ENCODE measurements around the gene NEK9.

GRCh38 chr14:75091251-75091650 is 35.6 kb downstream of the NEK9 start:
- TF ChIP-seq, protein P1, sequence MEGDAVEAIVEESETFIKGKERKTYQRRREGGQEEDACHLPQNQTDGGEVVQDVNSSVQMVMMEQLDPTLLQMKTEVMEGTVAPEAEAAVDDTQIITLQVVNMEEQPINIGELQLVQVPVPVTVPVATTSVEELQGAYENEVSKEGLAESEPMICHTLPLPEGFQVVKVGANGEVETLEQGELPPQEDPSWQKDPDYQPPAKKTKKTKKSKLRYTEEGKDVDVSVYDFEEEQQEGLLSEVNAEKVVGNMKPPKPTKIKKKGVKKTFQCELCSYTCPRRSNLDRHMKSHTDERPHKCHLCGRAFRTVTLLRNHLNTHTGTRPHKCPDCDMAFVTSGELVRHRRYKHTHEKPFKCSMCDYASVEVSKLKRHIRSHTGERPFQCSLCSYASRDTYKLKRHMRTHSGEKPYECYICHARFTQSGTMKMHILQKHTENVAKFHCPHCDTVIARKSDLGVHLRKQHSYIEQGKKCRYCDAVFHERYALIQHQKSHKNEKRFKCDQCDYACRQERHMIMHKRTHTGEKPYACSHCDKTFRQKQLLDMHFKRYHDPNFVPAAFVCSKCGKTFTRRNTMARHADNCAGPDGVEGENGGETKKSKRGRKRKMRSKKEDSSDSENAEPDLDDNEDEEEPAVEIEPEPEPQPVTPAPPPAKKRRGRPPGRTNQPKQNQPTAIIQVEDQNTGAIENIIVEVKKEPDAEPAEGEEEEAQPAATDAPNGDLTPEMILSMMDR (IDR thresholded peaks at IDR 0.05; ENCODE audit: low read depth, low read length, poor library complexity, severe bottlenecking): no peak
- no peak for TF ChIP-seq EZH2phosphoT487 (IDR thresholded peaks at IDR 0.05; ENCODE audit: borderline replicate concordance, low read length)

Data from DOHH2 (cell line).